ENCODE measurements around the gene UNC13A.
A peak's percentile ranks its signal among the peaks of the same experiment; 100 is the strongest.

UNC13A gene

DNA sequence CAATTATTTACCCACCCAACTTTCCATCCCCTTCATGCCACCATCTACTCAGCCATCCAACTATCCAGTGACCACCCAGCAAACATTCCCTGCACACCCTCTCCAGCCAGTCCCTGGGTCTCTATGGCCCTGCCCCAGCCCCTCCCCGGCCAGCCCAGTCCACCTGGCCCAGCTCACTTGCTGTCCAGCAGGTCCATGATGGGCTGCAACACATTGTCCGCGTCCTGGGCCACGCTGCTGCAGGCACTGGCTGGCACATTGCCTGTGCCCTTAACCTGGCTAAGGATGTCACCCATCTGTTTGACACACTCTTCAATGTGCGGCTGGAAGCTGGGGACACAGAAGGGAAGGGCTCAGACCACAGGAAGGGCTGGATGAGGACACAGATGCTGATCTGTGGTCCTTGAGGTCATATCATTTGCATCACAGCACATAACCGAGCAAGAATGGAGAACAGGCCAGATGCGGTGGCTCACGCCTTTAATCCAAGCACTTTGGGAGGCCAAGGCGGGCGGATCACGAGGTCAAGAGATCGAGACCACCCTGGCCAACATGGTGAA is 61.6 kb downstream of the UNC13A start:
- no peak for TF ChIP-seq JUND (IDR thresholded peaks at IDR 0.05; ENCODE audit: low read depth)
- in situ Hi-C loops (cut with HindIII; ENCODE audit: low pct_unique_long_range_greater_than_20kb, low sequenced_read_pairs) = no loop called here

DNA sequence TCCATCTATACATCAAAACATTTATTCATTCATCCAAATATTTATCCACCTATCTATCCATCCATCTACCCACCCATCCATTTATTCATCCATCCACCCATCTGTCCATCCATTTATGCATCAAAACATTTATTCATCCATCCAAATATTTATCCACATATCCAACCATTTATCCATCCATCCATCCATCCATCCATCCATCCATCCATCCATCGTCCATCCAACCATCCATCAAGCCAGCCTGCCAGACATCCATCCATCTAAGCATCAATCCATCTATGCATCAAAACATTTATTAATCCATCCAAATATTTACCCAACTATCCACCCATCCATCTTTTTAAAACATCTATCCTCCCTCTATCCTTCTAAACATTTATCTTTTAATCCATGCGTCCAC is 62.2 kb downstream of the UNC13A start:
- in situ Hi-C loops (cut with HindIII; ENCODE audit: low pct_unique_long_range_greater_than_20kb, low sequenced_read_pairs) = no loop called here
- DNase-seq (ENCODE audit: low read depth in 1 of 2, low spot score in 1 of 2) = no peak

More for the DNA sequence above, 61.6 kb downstream of the UNC13A start:
- DNase-seq (ENCODE audit: low read depth in 1 of 2, low spot score in 1 of 2) = no peak

DNA sequence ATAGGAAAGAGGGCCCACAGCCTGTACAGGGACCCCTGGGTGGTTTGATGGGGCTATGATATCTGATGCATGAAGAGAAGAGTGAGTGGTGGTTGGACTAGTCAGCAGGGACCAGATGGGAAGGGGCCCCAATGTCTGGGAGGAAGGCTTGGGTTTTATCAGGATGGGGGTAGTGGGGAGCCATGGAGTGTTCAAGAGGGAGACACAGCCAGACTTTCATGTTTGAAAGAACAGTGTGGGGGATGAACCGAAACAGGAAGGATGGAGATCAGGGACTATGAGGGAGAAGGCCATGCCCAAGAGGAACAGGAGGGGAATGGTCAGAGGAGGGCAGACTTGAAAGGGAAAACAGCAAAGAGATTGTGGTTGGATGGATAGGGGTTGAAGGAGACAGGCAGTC is 63.1 kb downstream of the UNC13A start:
- TF ChIP-seq JUND (IDR thresholded peaks at IDR 0.05; ENCODE audit: low read depth) = no peak
- DNase-seq (ENCODE audit: low read depth in 1 of 2, low spot score in 1 of 2) = no peak
- in situ Hi-C loops (cut with HindIII; ENCODE audit: low pct_unique_long_range_greater_than_20kb, low sequenced_read_pairs) = no loop called here

More for the DNA sequence above, 62.2 kb downstream of the UNC13A start:
- TF ChIP-seq JUND (IDR thresholded peaks at IDR 0.05; ENCODE audit: low read depth) = no peak

DNA sequence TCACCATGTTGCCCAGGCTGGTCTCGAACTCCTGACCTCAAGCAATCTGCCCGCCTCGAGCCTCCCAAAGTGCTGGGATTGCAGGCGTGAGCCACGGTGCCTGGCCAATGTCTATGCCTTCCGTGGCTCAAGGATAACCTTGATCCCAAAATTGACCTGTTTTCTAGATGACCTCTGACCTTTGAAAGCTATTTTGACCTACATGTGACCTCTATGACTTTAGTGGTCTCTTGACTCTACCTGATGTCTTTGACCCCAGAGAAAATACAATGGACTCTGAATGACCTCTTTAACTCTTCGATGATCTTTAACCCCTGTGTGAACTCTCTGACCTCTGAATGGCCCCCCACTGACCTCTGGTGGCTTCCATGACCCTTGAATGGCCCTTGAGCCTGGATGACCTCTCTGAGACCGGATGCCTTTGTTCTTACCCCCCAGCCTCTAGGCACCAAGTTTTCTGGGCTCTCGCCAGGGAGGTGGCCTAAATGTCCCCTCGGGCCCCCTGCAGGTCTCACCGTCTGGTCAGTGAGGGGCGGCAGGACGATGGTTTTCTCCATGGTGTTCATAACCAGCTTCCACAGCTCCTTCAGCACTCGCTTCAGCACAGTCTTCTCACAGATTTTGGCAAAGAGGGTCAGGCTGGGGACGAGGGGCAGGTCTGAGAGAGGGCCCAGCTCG is 63.7 kb downstream of the UNC13A start:
- TF ChIP-seq JUND (IDR thresholded peaks at IDR 0.05; ENCODE audit: low read depth) = no peak
- in situ Hi-C loops (cut with HindIII; ENCODE audit: low pct_unique_long_range_greater_than_20kb, low sequenced_read_pairs) = no loop called here
- DNase-seq (ENCODE audit: low read depth in 1 of 2, low spot score in 1 of 2) = no peak

DNA sequence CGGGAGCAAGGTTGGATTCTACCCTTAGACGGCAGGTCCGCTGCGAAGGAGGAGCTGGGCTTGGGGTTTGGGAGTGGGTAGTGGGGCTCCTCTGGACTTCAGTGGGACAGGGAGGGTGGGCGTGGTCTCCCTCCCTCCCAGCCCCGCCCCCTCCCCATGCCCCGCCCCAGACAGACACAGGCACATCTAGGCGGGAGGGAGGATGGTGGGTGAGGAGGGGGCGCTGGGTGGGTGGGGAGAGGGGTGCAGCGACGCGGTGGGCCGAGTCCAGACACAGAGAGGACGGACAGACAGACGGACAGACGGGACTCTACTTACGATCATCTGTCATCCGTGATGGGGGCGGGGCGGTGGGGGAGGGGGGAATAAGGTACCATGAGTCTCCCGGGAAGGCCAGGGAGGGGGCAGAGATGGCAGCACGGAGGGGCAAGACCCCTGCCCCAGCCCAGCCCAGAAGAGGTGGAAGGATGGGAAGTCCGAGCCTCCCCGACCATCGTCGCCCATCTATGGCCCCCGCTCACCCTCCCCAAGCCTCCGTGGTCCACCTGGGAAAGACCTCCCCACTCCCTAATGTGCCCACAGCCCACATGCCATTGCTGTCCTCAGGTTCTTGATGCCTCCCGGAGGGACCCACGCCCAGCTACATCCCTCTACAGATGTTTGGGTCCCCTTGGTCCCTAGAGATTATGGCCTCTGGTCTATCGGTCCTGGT is 64.8 kb downstream of the UNC13A start:
- TF ChIP-seq JUND (IDR thresholded peaks at IDR 0.05; ENCODE audit: low read depth) = no peak
- in situ Hi-C loops (cut with HindIII; ENCODE audit: low pct_unique_long_range_greater_than_20kb, low sequenced_read_pairs) = no loop called here
- no peak for DNase-seq (ENCODE audit: low read depth in 1 of 2, low spot score in 1 of 2)

DNA sequence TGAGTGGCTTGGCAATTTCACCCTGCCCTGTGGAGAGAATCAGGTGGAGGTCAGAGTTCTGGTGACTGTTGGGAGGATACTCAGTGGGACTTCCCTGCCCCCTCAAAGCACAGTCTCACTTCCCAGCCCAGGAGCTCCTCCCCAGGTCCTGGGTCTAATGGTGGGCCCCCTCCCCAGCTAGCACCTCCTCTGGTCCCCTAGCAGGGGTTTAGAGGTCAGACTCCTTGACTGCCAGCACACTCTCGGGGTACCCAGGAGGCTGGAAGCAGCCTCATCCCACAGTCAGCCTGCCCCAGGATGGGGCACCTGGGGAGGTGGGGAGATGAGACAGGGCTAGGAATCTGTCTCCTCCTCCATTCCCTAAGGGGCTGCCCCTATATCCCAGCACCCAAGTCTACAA is 67.5 kb downstream of the UNC13A start:
- TF ChIP-seq JUND (IDR thresholded peaks at IDR 0.05; ENCODE audit: low read depth) = no peak
- in situ Hi-C loops (cut with HindIII; ENCODE audit: low pct_unique_long_range_greater_than_20kb, low sequenced_read_pairs) = no loop called here
- no peak for DNase-seq (ENCODE audit: low read depth in 1 of 2, low spot score in 1 of 2)

DNA sequence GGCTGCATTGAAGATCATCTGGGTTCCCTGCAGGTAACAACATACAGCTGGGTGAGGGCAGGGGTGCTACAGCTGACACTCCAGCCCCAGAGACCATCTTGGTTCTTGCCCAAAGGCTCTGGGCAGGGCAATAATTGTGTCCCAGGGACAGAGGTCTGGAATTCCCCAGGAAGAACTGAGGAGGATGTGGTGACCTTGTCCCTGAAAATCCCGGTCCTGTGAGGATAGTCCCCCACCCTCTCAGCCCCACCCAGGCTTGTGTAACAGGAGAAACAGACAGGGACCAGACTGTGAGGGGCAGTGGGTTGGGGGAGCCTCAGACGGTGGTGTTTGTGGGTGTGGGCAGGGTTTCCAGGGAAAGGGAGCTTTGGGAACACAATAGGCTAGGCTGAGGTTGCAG is 69.2 kb downstream of the UNC13A start:
- TF ChIP-seq JUND (IDR thresholded peaks at IDR 0.05; ENCODE audit: low read depth) = no peak
- in situ Hi-C loops (cut with HindIII; ENCODE audit: low pct_unique_long_range_greater_than_20kb, low sequenced_read_pairs) = no loop called here
- DNase-seq (ENCODE audit: low read depth in 1 of 2, low spot score in 1 of 2) = no peak

DNA sequence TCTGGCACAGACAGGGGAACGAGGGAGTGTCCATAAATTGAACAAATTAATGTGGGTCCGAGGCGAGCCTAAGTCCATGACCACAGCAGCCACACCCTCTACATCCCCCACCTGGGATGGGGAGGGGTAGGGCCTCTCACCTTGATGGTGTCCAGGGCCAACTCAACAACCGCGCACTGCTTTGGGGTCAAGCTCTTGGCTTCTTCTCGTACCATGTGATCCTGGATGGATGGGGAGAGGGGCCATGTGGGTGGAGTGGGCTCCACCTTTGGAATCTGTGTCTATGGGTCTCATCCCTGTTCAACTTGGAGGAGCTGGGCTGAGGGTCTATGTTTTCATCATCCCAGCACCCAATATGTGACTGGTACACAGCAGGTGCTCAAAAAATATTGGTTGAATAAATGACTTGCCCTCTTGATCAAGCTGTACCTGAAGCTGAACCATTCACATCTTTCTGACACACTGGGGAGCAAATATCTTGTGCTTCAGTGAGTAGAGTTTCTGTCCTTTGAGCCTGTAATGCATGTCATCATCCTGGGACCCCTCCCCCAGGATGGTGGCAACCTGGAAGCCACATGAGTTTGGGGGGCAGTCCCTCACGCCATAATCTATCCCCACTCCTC is 69.8 kb downstream of the UNC13A start:
- no peak for TF ChIP-seq JUND (IDR thresholded peaks at IDR 0.05; ENCODE audit: low read depth)
- DNase-seq (ENCODE audit: low read depth in 1 of 2, low spot score in 1 of 2) = no peak
- in situ Hi-C loops (cut with HindIII; ENCODE audit: low pct_unique_long_range_greater_than_20kb, low sequenced_read_pairs) = no loop called here

DNA sequence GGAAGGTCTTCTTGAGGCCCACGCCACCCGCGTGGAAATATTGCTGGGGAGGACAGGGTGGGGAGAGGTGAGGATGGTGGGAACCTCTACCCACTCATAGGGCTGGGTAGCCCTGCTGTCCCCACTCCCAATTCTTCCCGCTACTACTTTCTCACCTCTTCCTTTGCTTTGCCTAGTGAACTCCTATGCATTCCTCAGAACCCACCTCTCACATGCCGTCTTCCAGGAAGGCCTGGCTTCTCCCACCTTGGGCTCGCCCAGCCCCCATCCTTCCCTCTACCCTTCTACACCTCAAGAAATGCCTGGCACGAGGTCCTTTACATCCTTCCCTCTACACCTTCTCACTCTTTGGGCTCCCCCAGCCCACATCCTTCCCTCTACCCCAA is 70.4 kb downstream of the UNC13A start:
- no peak for TF ChIP-seq JUND (IDR thresholded peaks at IDR 0.05; ENCODE audit: low read depth)
- in situ Hi-C loops (cut with HindIII; ENCODE audit: low pct_unique_long_range_greater_than_20kb, low sequenced_read_pairs) = no loop called here
- no peak for DNase-seq (ENCODE audit: low read depth in 1 of 2, low spot score in 1 of 2)

DNA sequence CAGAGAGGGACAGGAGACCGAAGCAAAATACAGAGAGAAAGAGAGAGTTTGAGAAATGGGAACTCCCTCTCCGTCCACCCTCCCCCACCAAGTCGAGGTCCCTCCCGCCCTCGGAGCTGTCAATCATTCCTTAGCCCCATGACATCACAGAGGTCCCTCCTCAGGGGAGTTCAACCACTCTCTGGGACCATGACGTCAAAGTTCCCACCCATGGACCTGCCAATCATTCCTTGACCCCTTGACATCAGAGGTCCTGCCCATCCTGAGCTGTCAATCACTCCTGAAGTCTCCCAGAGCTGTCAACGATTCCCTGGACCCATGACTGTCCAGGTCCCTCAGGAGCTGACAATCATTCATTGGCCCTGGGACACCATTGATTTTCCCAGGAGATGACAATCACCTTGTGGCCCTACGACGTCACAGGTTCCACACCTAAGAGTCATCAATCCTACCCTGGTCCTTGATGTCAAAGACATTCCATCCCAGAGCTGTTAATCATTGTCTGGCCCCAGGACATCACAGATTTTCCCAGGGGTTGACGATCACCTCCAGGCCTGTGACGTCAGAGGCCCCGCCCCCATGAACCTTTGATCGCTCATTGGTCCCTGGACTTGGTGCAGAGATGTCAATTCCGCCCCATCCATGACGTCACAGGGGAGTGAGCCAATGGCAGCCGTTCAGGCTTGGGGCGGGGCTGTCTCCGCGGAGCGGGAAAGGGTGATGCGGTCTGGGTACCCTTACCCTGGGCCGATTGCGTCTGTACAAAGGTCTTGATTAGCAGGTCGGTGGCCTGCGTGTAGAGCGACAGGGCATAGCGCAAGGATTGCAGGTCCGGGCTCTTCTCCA is 71.0 kb downstream of the UNC13A start:
- DNase-seq (ENCODE audit: low read depth in 1 of 2, low spot score in 1 of 2) = peak in 1 of 2 experiments; percentile 84
- no peak for TF ChIP-seq JUND (IDR thresholded peaks at IDR 0.05; ENCODE audit: low read depth)
- in situ Hi-C loops (cut with HindIII; ENCODE audit: low pct_unique_long_range_greater_than_20kb, low sequenced_read_pairs) = no loop called here

DNA sequence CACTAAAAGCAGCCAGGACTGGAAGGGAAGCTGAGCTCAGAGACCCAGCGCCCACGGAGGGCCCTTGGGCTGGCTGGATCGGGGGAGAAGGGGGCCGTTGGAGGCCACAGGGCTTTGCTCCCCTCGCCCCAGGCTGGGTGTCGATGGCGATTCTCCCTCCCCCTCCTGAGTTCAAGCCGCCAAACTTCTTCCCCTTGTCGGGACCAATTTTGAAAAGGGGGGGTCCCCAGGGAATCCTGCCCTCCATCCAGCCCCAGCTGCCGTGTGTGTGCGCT is 71.5 kb downstream of the UNC13A start:
- in situ Hi-C loops (cut with HindIII; ENCODE audit: low pct_unique_long_range_greater_than_20kb, low sequenced_read_pairs) = no loop called here
- no peak for TF ChIP-seq JUND (IDR thresholded peaks at IDR 0.05; ENCODE audit: low read depth)
- no peak for DNase-seq (ENCODE audit: low read depth in 1 of 2, low spot score in 1 of 2)

DNA sequence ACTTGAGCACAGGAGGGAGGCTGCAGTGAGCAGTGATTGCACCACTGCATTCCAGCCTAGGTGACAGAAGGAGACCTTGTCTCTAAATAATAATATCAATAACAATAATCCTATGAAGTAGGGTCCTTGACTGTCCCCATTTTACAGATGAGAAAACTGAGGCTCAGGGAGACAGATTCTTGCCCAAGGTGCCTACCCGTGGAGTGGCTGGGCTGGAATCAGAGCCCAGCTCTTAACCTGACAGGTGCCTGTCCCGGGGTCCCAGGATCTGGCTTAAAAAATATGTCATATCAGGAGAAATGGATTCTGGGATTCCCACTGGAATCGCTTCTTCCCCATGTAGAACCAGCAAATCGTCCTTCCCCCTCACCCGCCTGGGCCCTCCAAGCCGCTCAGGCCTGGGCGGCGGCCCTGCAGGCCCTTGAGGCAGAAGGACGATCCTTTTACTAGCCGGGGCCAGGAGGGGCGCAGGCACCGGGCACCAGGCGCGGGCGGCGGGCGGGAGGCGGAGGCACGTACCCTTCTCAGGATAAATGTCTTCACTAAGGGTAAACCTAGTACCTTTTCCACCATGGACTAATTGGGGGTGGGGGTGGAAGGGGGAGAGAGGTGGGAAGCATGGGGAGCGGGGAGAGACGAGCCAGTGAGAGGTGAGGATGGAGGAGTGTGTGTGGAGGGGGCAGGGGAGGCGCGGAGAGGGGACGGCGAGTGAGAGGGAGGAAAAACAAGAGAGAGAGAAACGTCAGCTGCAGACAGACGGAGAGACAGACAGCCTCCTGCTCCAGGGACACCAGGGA is 72.1 kb downstream of the UNC13A start:
- TF ChIP-seq JUND (IDR thresholded peaks at IDR 0.05; ENCODE audit: low read depth) = no peak
- in situ Hi-C loops (cut with HindIII; ENCODE audit: low pct_unique_long_range_greater_than_20kb, low sequenced_read_pairs) = no loop called here
- peak in 1 of 2 experiments; percentile 20 for DNase-seq (ENCODE audit: low read depth in 1 of 2, low spot score in 1 of 2)
